ENCODE results near the gene KCNK7. TPM values are rescaled to one million over a fixed set of nuclear protein-coding genes. Genes with fewer than 3 reads are reported as not detected.

Gene KCNK7, protein sequence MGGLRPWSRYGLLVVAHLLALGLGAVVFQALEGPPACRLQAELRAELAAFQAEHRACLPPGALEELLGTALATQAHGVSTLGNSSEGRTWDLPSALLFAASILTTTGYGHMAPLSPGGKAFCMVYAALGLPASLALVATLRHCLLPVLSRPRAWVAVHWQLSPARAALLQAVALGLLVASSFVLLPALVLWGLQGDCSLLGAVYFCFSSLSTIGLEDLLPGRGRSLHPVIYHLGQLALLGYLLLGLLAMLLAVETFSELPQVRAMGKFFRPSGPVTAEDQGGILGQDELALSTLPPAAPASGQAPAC
- under 1 TPM in 1 of 2 donors, not detected in 1; 0.39 TPM for total RNA-seq

DNA sequence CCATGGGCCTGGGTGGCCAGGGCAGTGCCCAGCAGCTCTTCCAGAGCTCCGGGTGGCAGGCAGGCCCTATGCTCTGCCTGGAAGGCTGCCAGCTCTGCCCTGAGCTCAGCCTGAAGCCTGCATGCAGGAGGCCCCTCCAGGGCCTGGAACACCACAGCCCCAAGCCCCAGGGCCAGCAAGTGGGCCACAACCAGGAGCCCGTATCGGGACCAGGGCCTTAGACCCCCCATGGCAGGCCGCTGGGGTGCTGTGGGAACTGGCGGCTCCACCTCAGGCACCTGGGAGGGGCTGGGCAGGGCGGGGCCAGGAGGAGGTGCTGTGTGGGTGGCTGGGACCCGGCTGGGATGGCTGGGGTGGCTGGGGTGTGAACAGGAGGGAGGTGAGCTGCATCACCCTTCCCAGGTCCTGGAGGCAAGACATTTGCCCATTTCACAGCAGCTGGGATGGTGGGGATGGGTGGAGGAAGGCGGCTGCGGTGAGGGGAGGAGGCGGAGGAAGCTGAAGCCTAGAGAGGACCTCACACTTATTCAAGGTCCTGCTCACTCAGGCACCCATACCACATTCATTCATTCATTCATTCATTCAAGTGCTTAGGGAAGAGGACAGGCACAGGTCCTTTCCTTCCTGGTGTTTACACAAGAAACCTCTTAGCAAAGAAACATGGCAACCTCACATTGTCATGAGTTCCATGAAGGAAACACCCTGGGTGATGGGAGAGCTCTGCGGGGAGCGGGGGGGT lies at the start of gene KCNK7:
KCNK7 (minus strand) TSS at position 258 of the 739 bp plus-strand sequence; CDS start at position 230, 28 bp downstream.
- H3K4me1 ChIP-seq: peaks cover 0 to 23% of the 10 kb centered on the region in 2 donors
- DNase-seq (ENCODE audit: low spot score): no peak
- H3K36me3 ChIP-seq: peaks cover 51% of the 10 kb centered on the region
- no peaks in the 10 kb centered on the region for H3K27me3 ChIP-seq
- TF ChIP-seq, protein P1, sequence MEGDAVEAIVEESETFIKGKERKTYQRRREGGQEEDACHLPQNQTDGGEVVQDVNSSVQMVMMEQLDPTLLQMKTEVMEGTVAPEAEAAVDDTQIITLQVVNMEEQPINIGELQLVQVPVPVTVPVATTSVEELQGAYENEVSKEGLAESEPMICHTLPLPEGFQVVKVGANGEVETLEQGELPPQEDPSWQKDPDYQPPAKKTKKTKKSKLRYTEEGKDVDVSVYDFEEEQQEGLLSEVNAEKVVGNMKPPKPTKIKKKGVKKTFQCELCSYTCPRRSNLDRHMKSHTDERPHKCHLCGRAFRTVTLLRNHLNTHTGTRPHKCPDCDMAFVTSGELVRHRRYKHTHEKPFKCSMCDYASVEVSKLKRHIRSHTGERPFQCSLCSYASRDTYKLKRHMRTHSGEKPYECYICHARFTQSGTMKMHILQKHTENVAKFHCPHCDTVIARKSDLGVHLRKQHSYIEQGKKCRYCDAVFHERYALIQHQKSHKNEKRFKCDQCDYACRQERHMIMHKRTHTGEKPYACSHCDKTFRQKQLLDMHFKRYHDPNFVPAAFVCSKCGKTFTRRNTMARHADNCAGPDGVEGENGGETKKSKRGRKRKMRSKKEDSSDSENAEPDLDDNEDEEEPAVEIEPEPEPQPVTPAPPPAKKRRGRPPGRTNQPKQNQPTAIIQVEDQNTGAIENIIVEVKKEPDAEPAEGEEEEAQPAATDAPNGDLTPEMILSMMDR (IDR thresholded peaks at IDR 0.05): no peak
- H3K27ac ChIP-seq: no peak within 1 kb of the TSS
- no peak within 1 kb of the TSS for H3K4me3 ChIP-seq
- no peaks in the 10 kb centered on the region for H3K9me3 ChIP-seq

DNA sequence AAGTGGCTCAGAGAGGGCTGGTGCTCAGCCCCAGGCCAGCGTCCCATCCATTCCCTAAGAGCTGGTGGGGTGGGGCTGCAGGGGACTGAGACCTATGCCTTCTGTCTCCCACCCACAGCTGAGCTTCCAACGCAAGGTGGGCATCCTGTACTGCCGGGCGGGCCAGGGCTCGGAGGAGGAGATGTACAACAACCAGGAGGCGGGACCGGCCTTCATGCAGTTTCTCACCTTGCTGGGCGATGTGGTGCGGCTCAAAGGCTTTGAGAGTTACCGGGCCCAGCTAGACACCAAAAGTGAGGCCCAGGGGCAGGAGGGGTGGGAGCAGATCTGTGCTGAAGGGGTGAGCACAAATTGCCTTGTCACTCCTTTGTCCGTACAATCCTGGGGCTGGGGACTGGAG lies 49.2 kb upstream of the KCNK7 start:
- H3K4me1 ChIP-seq: peaks cover 0 to 27% of the 10 kb centered on the region in 2 donors
- DNase-seq (ENCODE audit: low spot score): no peak
- no peak overlapping the region for H3K4me3 ChIP-seq
- peaks cover 21% of the 10 kb centered on the region for H3K36me3 ChIP-seq
- no peaks in the 10 kb centered on the region for H3K27me3 ChIP-seq
- TF ChIP-seq, protein P1 (IDR thresholded peaks at IDR 0.05): no peak
- no peaks in the 10 kb centered on the region for H3K9me3 ChIP-seq
- H3K27ac ChIP-seq: no peak overlapping the region

DNA sequence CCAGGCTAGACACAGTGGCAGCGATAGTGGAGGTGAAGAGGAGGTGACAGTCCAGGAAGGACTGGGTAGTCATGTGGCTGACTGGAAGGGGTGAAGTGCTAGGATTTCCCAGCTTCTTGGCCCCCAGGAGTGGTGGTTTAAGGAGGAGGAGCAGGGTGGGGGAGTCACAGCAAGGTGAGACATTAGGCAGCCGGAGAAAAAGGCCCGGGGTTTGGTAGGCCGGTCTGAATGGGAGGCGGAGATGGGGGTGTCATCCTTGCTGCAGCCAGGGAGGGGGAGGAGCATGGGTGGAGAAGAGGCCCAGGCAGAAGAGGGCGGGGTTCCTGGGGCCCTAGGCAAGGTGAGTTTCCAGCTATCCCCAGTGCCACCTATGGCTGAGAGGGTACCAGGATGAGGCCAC lies 48.4 kb upstream of the KCNK7 start:
- H3K27me3 ChIP-seq: no peaks in the 10 kb centered on the region
- H3K9me3 ChIP-seq: no peaks in the 10 kb centered on the region
- peaks cover 0 to 36% of the 10 kb centered on the region in 2 donors for H3K4me1 ChIP-seq
- H3K4me3 ChIP-seq: no peak overlapping the region
- TF ChIP-seq, protein P1 (IDR thresholded peaks at IDR 0.05): no peak
- H3K27ac ChIP-seq: no peak overlapping the region
- H3K36me3 ChIP-seq: peaks cover 12% of the 10 kb centered on the region
- no peak for DNase-seq (ENCODE audit: low spot score)

DNA sequence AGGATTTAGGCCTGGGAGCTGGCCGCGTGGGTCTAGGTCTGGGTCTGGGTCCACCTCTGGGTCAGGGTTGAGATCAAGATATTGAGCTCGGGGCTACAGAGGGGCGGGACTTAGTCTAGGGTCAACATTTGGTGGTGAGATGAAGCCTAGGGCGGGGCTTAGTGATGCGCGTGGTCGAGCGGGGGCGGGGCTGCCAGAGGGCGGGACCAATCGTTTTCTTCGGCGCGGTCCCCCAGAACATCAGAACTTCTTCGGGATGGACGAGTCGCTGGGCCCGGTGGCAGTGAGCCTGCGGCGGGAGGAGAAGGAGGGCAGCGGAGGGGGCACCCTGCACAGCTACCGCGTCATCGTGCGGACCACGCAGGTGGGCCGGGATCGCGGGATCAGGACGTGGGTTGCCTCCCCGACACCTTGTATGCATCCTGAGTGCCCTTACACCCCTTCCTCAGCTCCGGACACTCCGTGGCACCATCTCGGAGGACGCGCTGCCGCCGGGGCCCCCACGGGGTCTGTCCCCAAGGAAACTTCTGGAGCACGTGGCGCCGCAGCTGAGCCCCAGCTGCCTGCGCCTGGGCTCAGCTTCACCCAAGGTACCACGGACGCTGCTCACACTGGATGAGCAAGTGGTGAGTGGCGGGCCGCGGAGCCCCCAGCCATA lies 46.5 kb upstream of the KCNK7 start:
- H3K9me3 ChIP-seq: no peaks in the 10 kb centered on the region
- H3K36me3 ChIP-seq: peaks cover 8% of the 10 kb centered on the region
- H3K4me3 ChIP-seq: no peak overlapping the region
- TF ChIP-seq, protein P1 (IDR thresholded peaks at IDR 0.05): no peak
- H3K27me3 ChIP-seq: no peaks in the 10 kb centered on the region
- DNase-seq (ENCODE audit: low spot score): no peak
- H3K4me1 ChIP-seq: peaks cover 0 to 49% of the 10 kb centered on the region in 2 donors
- H3K27ac ChIP-seq: no peak overlapping the region

DNA sequence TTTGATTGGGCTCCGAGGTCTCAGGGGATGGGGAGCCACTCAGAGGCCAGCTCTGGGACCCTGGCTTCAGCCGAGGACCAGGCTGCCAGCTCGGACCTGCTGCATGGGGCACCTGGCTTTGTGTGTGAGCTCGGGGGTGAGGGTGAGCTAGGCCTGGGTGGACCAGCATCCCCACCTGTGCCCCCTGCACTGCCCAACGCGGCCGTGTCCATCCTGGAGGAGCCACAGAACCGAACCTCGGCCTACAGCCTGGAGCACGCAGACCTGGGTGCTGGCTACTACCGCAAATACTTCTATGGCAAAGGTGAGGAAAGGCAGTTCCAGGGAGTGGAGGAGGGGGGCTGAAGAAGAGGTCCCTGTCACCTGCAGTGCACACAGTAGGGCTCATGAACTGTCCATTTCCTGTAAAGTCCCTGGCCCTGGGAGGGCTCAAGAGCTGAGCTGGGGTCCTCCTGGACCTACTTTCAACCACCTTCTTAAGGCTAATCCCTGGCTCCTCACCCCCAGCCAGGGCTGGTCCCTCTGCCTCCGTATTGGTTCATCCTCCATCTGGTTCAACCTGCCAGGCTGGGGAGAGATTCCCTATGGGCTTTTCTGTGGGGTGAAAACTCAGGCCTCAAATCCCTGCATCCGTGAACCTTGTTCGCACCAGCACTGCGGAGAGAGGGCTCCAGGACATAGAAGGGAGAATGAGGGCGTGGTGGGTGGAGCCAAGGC lies 45.9 kb upstream of the KCNK7 start:
- Histone ChIP-seq H3K27ac (peak overlapping the region in 1 of 2 donors; percentile 62), H3K4me3 (peak overlapping the region in 1 of 2 donors; percentile 18), H3K4me1 (peaks cover 0 to 55% of the 10 kb centered on the region in 2 donors), H3K27me3 (no peaks in the 10 kb centered on the region), H3K36me3 (peaks cover 15% of the 10 kb centered on the region), H3K9me3 (no peaks in the 10 kb centered on the region)
- DNase-seq (ENCODE audit: low spot score): no peak
- TF ChIP-seq, protein P1 (IDR thresholded peaks at IDR 0.05): no peak

All from right atrium auricular region (tissue), 2 donors.